KMS-11 (cell line): ENCODE results near the gene VAV3.

Experiments
- H2AFZ ChIP-seq: fragments of 200-600 bp; sonication (generic); 2 replicates; pipeline ENCODE4 v1.6.1; 2016; ENCODE audit warnings: antibody characterized with exemption, mixed run types, low read depth
- H3K27ac ChIP-seq: fragments of 200-600 bp; sonication (generic); 2 replicates; pipeline ENCODE4 v1.6.1; 2016; ENCODE audit warnings: mild to moderate bottlenecking, mixed run types
- H3K27me3 ChIP-seq: fragments of 200-600 bp; sonication (generic); 2 replicates; pipeline ENCODE4 v1.6.1; 2017; ENCODE audit warnings: mild to moderate bottlenecking, low read depth, mixed run types, moderate library complexity; ENCODE audit not compliant: insufficient read depth
- H3K36me3 ChIP-seq: fragments of 200-600 bp; sonication (generic); 2 replicates; pipeline ENCODE4 v1.6.1; 2017; ENCODE audit warnings: mild to moderate bottlenecking, mixed run types; ENCODE audit not compliant: insufficient read depth
- H3K4me1 ChIP-seq: fragments of 200-600 bp; sonication (generic); 2 replicates; pipeline ENCODE4 v1.6.1; 2016; ENCODE audit warnings: mild to moderate bottlenecking, low read depth, mixed run types; ENCODE audit not compliant: poor library complexity, severe bottlenecking
- H3K4me2 ChIP-seq: fragments of 200-600 bp; sonication (generic); 2 replicates; pipeline ENCODE4 v1.7.0; 2016; ENCODE audit warnings: mild to moderate bottlenecking, mixed run types
- H3K4me3 ChIP-seq: fragments of 200-600 bp; sonication (generic); IDR thresholded peaks from 2 replicates; pipeline ENCODE4 v1.6.1; 2017; ENCODE audit warnings: low read depth, low read length, mixed read lengths; ENCODE audit not compliant: insufficient read depth
- H3K79me2 ChIP-seq: fragments of 200-600 bp; sonication (generic); 2 replicates; pipeline ENCODE4 v1.6.1; 2016; ENCODE audit warnings: low read depth, mixed run types; ENCODE audit not compliant: insufficient read depth
- H3K9ac ChIP-seq: fragments of 200-600 bp; sonication (generic); 2 replicates; pipeline ENCODE4 v1.6.1; 2016; ENCODE audit warnings: mild to moderate bottlenecking, mixed run types
- H4K20me1 ChIP-seq: fragments of 200-600 bp; sonication (generic); 2 replicates; pipeline ENCODE4 v1.6.1; 2016; ENCODE audit warnings: mild to moderate bottlenecking, mixed run types; ENCODE audit not compliant: insufficient read depth
- TF ChIP-seq, protein P1 (sequence below): fragments of 200-600 bp; sonication (generic); conservative IDR thresholded peaks from 2 replicates; pipeline ENCODE4 v1.6.1; 2017; ENCODE audit warnings: low read depth, mild to moderate bottlenecking, antibody characterized with exemption, low read length, moderate library complexity, mixed read lengths

Gene VAV3

DNA sequence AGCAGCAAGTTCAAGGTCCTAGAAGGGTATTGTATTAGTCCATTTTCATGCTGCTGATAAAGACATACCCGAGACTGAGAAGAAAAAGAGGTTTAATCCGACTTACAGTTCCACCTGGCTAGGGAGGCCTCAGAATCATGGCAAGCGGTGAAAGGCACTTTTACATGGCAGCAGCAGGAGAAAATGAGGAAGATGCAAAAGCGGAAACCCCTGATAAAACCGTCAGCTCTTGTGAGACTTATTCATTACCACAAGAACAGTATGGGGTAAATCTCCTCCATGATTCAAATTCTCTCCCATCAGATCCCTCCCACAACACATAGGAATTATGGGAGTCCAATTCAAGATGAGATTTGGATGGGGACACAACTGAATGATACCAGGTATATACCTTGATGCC, 414.6 kb downstream of the VAV3 start:
- Histone ChIP-seq H3K36me3 (no peaks in the 10 kb centered on the region), H3K27me3 (no peaks in the 10 kb centered on the region), H4K20me1 (no peaks in the 10 kb centered on the region), H3K4me2 (no peak overlapping the region), H3K4me1 (no peaks in the 10 kb centered on the region), H2AFZ (no peak overlapping the region), H3K4me3 (no peak overlapping the region), H3K79me2 (no peaks in the 10 kb centered on the region), H3K27ac (no peak overlapping the region), H3K9ac (no peak overlapping the region)
- TF ChIP-seq, protein P1, sequence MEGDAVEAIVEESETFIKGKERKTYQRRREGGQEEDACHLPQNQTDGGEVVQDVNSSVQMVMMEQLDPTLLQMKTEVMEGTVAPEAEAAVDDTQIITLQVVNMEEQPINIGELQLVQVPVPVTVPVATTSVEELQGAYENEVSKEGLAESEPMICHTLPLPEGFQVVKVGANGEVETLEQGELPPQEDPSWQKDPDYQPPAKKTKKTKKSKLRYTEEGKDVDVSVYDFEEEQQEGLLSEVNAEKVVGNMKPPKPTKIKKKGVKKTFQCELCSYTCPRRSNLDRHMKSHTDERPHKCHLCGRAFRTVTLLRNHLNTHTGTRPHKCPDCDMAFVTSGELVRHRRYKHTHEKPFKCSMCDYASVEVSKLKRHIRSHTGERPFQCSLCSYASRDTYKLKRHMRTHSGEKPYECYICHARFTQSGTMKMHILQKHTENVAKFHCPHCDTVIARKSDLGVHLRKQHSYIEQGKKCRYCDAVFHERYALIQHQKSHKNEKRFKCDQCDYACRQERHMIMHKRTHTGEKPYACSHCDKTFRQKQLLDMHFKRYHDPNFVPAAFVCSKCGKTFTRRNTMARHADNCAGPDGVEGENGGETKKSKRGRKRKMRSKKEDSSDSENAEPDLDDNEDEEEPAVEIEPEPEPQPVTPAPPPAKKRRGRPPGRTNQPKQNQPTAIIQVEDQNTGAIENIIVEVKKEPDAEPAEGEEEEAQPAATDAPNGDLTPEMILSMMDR: no peak

DNA sequence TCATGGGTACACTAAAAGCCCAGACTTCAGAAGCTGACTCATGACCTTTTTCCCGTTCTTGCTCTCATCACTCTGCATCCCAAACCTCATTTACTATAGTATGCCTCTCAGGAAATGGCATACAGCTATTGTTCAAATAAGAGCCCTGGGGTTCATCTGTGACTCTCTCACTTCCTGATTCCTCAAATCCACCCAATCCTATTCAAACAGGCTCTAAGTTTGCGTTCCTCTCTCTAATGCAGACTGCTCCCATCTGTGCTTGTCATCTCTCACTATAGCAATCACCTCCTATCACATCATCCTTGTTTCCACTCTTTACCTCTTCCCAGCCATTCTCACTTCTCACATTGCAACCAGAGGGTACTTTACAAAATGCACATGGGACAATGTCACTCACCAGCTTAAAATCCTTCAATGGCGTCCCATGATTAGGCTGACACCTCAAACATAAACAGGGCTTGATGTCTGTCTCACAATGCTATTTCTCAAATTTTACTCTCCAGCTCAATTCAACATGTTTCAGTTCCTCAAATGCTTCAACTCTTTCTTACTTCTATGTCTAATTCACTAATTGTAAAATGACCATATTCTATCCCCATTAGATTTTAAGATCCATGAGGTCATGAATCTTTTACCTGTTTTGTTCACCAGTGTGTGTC, 415.7 kb downstream of the VAV3 start:
- no peaks in the 10 kb centered on the region for H3K79me2 ChIP-seq
- no peaks in the 10 kb centered on the region for H3K4me1 ChIP-seq
- no peak overlapping the region for H3K27ac ChIP-seq
- H3K4me3 ChIP-seq: no peak overlapping the region
- H3K9ac ChIP-seq: no peak overlapping the region
- H3K27me3 ChIP-seq: no peaks in the 10 kb centered on the region
- no peak overlapping the region for H3K4me2 ChIP-seq
- H3K36me3 ChIP-seq: no peaks in the 10 kb centered on the region
- TF ChIP-seq, protein P1: no peak
- H2AFZ ChIP-seq: no peak overlapping the region
- H4K20me1 ChIP-seq: no peaks in the 10 kb centered on the region

DNA sequence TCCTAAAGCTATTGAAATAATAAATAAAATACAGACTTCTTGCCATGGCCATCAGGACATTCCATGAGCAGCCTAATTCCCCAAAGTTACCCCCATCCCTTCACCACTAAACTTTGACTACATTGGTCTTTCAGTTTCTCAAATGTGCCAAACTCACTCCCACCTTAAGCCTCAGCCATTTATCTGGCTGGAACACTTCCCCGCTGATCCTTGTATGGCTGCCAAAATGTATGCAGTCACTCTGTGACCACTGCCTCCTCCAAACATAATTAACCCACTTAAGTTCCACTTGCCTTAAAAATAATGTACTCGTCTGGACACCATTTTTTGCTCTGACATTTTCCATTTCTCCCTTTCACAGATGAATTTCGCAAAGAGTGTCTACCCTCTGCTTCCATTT, 416.7 kb downstream of the VAV3 start:
- no peak overlapping the region for H2AFZ ChIP-seq

GRCh38 chr1:107547363-107548155, 417.4 kb downstream of the VAV3 start:
- Histone ChIP-seq H4K20me1 (no peaks in the 10 kb centered on the region), H3K4me1 (no peaks in the 10 kb centered on the region), H2AFZ (no peak overlapping the region), H3K4me3 (no peak overlapping the region), H3K27me3 (no peaks in the 10 kb centered on the region), H3K79me2 (no peaks in the 10 kb centered on the region), H3K27ac (no peak overlapping the region), H3K36me3 (no peaks in the 10 kb centered on the region), H3K9ac (no peak overlapping the region), H3K4me2 (no peak overlapping the region)
- TF ChIP-seq, protein P1: no peak

More for the DNA sequence above, 416.7 kb downstream of the VAV3 start:
- Histone ChIP-seq H3K27me3 (no peaks in the 10 kb centered on the region), H3K9ac (no peak overlapping the region), H3K79me2 (no peaks in the 10 kb centered on the region), H3K4me3 (no peak overlapping the region), H3K4me2 (no peak overlapping the region), H3K36me3 (no peaks in the 10 kb centered on the region), H4K20me1 (no peaks in the 10 kb centered on the region), H3K27ac (no peak overlapping the region), H3K4me1 (no peaks in the 10 kb centered on the region)
- TF ChIP-seq, protein P1: no peak
